Measurements from ENCODE around the gene PLXND1.
A peak's percentile ranks its signal among the peaks of the same experiment; 100 is the strongest.

The PLXND1 gene

GRCh38 chr3:129628169-129628522 lies 21.7 kb upstream of the PLXND1 start:
- DNase-seq, result no peak

- DNase-seq, result peak; percentile 74
Observed at GRCh38 chr3:129627350-129628168, 21.1 kb upstream of the PLXND1 start.

- DNase-seq, result peak; percentile 80
Observed at GRCh38 chr3:129626744-129627349, 20.4 kb upstream of the PLXND1 start.

- no peak for DNase-seq
Observed at GRCh38 chr3:129625072-129625874, 18.8 kb upstream of the PLXND1 start.

GRCh38 chr3:129624347-129625071 lies 18.0 kb upstream of the PLXND1 start:
- DNase-seq, result no peak

- DNase-seq, result no peak
Observed at GRCh38 chr3:129623447-129624118, 17.1 kb upstream of the PLXND1 start.

- no peak for DNase-seq
Observed at GRCh38 chr3:129622933-129623332, 16.5 kb upstream of the PLXND1 start.

- DNase-seq, result no peak
Observed at GRCh38 chr3:129622226-129622874, 15.9 kb upstream of the PLXND1 start.

GRCh38 chr3:129621626-129622225 lies 15.2 kb upstream of the PLXND1 start:
- DNase-seq, result no peak

- no peak for DNase-seq
Observed at GRCh38 chr3:129620828-129621559, 14.5 kb upstream of the PLXND1 start.

- no peak for DNase-seq
Observed at GRCh38 chr3:129619726-129620162, 13.3 kb upstream of the PLXND1 start.

- DNase-seq, result no peak
Observed at GRCh38 chr3:129618901-129619671, 12.6 kb upstream of the PLXND1 start.

GRCh38 chr3:129618186-129618820 lies 11.8 kb upstream of the PLXND1 start:
- no peak for DNase-seq

GRCh38 chr3:129617381-129618185 lies 11.1 kb upstream of the PLXND1 start:
- no peak for DNase-seq

GRCh38 chr3:129616713-129617112 lies 10.2 kb upstream of the PLXND1 start:
- DNase-seq, result peak; percentile 23

- DNase-seq, result no peak
Observed at GRCh38 chr3:129616291-129616690, 9.8 kb upstream of the PLXND1 start.

GRCh38 chr3:129615751-129616281 lies 9.3 kb upstream of the PLXND1 start:
- DNase-seq, result no peak

GRCh38 chr3:129614927-129615363 lies 8.5 kb upstream of the PLXND1 start:
- no peak for DNase-seq
